ENCODE data around the gene KIF24.

DNA sequence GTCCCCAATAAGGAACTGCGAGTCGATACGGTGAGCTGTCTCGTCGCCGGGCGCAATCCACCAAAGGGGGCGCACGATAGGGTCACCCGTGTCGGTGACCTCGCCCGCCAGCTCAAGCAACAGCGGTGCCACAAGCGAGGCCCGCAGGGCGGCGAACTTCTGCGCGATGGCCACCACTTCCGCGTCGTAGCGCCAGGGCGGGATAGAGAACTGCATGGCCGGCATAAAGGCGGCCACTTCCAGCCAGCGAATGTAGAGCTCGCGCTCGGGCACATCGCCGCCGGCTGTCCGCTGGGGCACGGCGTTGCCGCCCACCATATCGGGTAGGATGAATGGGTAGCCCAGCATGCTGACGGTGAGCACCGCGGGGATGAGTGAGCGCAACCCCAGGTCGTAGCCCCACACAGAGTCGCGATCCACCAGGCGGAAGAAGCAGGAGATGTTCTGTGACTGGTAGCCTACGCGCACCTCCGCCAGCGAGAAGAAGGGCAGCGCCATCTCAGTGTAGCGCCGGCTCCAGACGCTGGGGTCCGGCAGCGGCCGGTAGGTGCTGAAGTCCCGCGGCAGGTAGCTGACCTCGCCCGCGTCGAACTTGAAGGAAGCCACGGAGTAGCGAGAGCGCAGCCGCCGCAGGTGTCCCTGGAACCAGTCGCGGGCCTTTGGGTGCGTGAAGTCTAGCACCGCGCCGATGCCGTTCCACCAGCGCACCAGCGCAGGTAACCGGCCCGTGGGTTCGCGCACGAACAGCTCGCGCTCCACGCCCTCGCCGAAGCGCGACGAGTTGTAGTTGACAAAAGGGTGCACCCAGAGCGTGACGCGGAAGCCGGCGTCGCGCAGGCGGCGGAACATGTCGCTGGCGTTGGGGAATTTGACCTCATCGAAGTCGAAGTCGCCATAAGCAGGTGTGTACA, 42.2 kb upstream of the KIF24 start:
- TF ChIP-seq, protein P1, sequence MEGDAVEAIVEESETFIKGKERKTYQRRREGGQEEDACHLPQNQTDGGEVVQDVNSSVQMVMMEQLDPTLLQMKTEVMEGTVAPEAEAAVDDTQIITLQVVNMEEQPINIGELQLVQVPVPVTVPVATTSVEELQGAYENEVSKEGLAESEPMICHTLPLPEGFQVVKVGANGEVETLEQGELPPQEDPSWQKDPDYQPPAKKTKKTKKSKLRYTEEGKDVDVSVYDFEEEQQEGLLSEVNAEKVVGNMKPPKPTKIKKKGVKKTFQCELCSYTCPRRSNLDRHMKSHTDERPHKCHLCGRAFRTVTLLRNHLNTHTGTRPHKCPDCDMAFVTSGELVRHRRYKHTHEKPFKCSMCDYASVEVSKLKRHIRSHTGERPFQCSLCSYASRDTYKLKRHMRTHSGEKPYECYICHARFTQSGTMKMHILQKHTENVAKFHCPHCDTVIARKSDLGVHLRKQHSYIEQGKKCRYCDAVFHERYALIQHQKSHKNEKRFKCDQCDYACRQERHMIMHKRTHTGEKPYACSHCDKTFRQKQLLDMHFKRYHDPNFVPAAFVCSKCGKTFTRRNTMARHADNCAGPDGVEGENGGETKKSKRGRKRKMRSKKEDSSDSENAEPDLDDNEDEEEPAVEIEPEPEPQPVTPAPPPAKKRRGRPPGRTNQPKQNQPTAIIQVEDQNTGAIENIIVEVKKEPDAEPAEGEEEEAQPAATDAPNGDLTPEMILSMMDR (IDR thresholded peaks at IDR 0.05 in 8 of 11, conservative IDR thresholded peaks at IDR 0.05 in 3 of 11): no peak
- no peak for TF ChIP-seq POLR2A (IDR thresholded peaks at IDR 0.05)
